ENCODE data around the gene IGFL2. TPM values are rescaled to one million over a fixed set of nuclear protein-coding genes. Genes with fewer than 3 reads are reported as not detected.

Gene IGFL2
- polyA plus RNA-seq, 1 of the 3 experiments (the other 2 are of a cell fraction), result 0.23 TPM

- TF ChIP-seq RCOR1 (IDR thresholded peaks at IDR 0.05; ENCODE audit: low read length) (no peak), TAF1 (IDR thresholded peaks at IDR 0.05; ENCODE audit: borderline replicate concordance, low read depth, low read length) (no peak), JUND (IDR thresholded peaks at IDR 0.05) (no peak), REST (IDR thresholded peaks at IDR 0.05; ENCODE audit: low read depth, low read length) (no peak), MEF2A (IDR thresholded peaks at IDR 0.05; ENCODE audit: borderline replicate concordance, low read depth) (no peak)
Observed at GRCh38 chr19:46100344-46100743, 47.7 kb upstream of the IGFL2 start (continued).

- no peaks in the 10 kb centered on the region for H4K20me1 ChIP-seq (ENCODE audit: insufficient read depth)
- H3K79me2 ChIP-seq (ENCODE audit: insufficient read depth), result no peaks in the 10 kb centered on the region
- ChIA-PET CTCF (interaction anchor here (0.7 to 3.2 kb wide), 6 partner anchors 9 to 164 kb away, joined by 3 to 12 read pairs (median 4); no protein-coding TSS in a partner anchor), POLR2A (no interaction called here)
- H3F3A ChIP-seq (replicated peaks; ENCODE audit: insufficient read depth), result no peaks in the 10 kb centered on the region
- no peaks in the 10 kb centered on the region for H3K36me3 ChIP-seq (replicated peaks in 1 of 2; ENCODE audit: control insufficient read depth in 1 of 2, insufficient read depth in 2 of 2, low read length in 1 of 2)
- H3K4me1 ChIP-seq (ENCODE audit: control insufficient read depth in 1 of 2, insufficient read depth in 2 of 2, low read depth in 1 of 2, low read length in 1 of 2), result no peaks in the 10 kb centered on the region
- no peak overlapping the region for H3K27ac ChIP-seq (ENCODE audit: low read depth in 2 of 2, low read length in 1 of 2)
- peaks cover 13% of the 10 kb centered on the region; the same call in 1 of the 2 replicates for H3K27me3 ChIP-seq (ENCODE audit: insufficient read depth)
- 14% methylated on average over 2 of the region's 6 CpGs for WGBS (ENCODE audit: low lambda C conversion rate)
- no peak overlapping the region for H2AFZ ChIP-seq (ENCODE audit: low read depth)
- H3K4me2 ChIP-seq, result no peak overlapping the region
- no peaks in the 10 kb centered on the region for H3K9me2 ChIP-seq
- no peaks in the 10 kb centered on the region for H3K9me3 ChIP-seq
- no peak overlapping the region for H3K4me3 ChIP-seq (ENCODE audit: low read depth in 2 of 2, low read length in 1 of 2)
- no peak overlapping the region for H3K9ac ChIP-seq
- TF ChIP-seq GATA2 (CRISPR knock-in tag; IDR thresholded peaks at IDR 0.05), result no peak
- TF ChIP-seq EZH2phosphoT487 (IDR thresholded peaks at IDR 0.05; ENCODE audit: borderline replicate concordance, low read depth), result no peak
- TF ChIP-seq NFIC (IDR thresholded peaks at IDR 0.05; ENCODE audit: borderline replicate concordance), result no peak
- no peak for TF ChIP-seq GABPA (IDR thresholded peaks at IDR 0.05; ENCODE audit: low read depth)
- TF ChIP-seq TCF12 (IDR thresholded peaks at IDR 0.05), result no peak
- no peak for TF ChIP-seq REST (IDR thresholded peaks at IDR 0.05; ENCODE audit: low read depth, low read length)
- no peak for TF ChIP-seq POLR2AphosphoS5 (IDR thresholded peaks at IDR 0.05; ENCODE audit: low read depth, low read length)
- TF ChIP-seq FOXJ3 (CRISPR knock-in tag; IDR thresholded peaks at IDR 0.05), result no peak
- no peak for TF ChIP-seq ELF1 (IDR thresholded peaks at IDR 0.05)
- TF ChIP-seq RXRA (IDR thresholded peaks at IDR 0.05; ENCODE audit: borderline replicate concordance, low read depth), result no peak
- TF ChIP-seq PBX3 (IDR thresholded peaks at IDR 0.05), result no peak
- no peak for TF ChIP-seq CHD2 (IDR thresholded peaks at IDR 0.05; ENCODE audit: low read length, partially characterized antibody)
- no peak for TF ChIP-seq EP300 (IDR thresholded peaks at IDR 0.05; ENCODE audit: borderline replicate concordance in 1 of 2, low read depth in 1 of 2, low read length in 1 of 2)
- no peak for TF ChIP-seq USF2 (IDR thresholded peaks at IDR 0.05; ENCODE audit: borderline replicate concordance, low read depth, low read length)
- no peak for TF ChIP-seq SIN3A (IDR thresholded peaks at IDR 0.05; ENCODE audit: borderline replicate concordance, low read depth, low read length)
- TF ChIP-seq TAF1 (IDR thresholded peaks at IDR 0.05; ENCODE audit: borderline replicate concordance, low read depth, low read length), result no peak
- TF ChIP-seq NRF1 (IDR thresholded peaks at IDR 0.05; ENCODE audit: low read depth, low read length), result no peak
- no peak for DNase-seq
Observed at GRCh38 chr19:46101293-46101692, 46.7 kb upstream of the IGFL2 start.
